ENCODE results near the gene PLAAT2. TPM values are rescaled to one million over a fixed set of nuclear protein-coding genes. Genes with fewer than 3 reads are reported as not detected.

Gene PLAAT2
- total and polyA plus RNA-seq, 8 donors, result 1.3 to 66.7 (median 7.6) TPM; not detected in 3

GRCh38 chr11:63567044-63567840 lies 4.1 kb upstream of the PLAAT2 start:
- Histone ChIP-seq H3K27ac (peak overlapping the region; percentile 76 to 92 (median 82)), H3K9me3 (no peaks in the 10 kb centered on the region), H3K27me3 (no peaks in the 10 kb centered on the region), H3K36me3 (no peaks in the 10 kb centered on the region), H3K4me1 (peaks cover 8 to 40% (median 27%) of the 10 kb centered on the region in 4 donors), H3K4me3 (no peak overlapping the region)
- TF ChIP-seq EP300 (IDR thresholded peaks at IDR 0.05), result no peak
- TF ChIP-seq POLR2AphosphoS5 (IDR thresholded peaks at IDR 0.05), result peak in 2 of 3 donors; percentile 52 to 80
- TF ChIP-seq CTCF (IDR thresholded peaks at IDR 0.05), result no peak
- TF ChIP-seq POLR2A (IDR thresholded peaks at IDR 0.05), result no peak
- WGBS, 5 donors, result 28 to 41% (median 36%) methylated on average over 5 of the region's 5 CpGs
- DNase-seq, result peak in 1 of 2 donors; percentile 91
- intact Hi-C loops (cut with DNase I; ENCODE audit: low total_unique reads), result no loop called here

- Histone ChIP-seq H3K27me3 (no peaks in the 10 kb centered on the region), H3K4me1 (peaks cover 8 to 54% (median 41%) of the 10 kb centered on the region in 4 donors), H3K36me3 (no peaks in the 10 kb centered on the region), H3K27ac (peak overlapping the region; percentile 76 to 92 (median 81)), H3K9me3 (no peaks in the 10 kb centered on the region), H3K4me3 (no peak overlapping the region)
- 35 to 48% (median 43%) methylated on average over 4 of the region's 4 CpGs for WGBS, 5 donors
- intact Hi-C loops (cut with DNase I; ENCODE audit: low total_unique reads), result no loop called here
- peak; percentile 73 to 87 for DNase-seq
- TF ChIP-seq POLR2AphosphoS5 (IDR thresholded peaks at IDR 0.05) (peak in 2 of 3 donors; percentile 65), CTCF (IDR thresholded peaks at IDR 0.05) (peak in 2 of 7 experiments; percentile 9 to 17), EP300 (IDR thresholded peaks at IDR 0.05) (no peak), POLR2A (IDR thresholded peaks at IDR 0.05) (no peak)
Measured at GRCh38 chr11:63564784-63565350, 1.7 kb upstream of the PLAAT2 start.

- no peak overlapping the region for H3K4me3 ChIP-seq
- 51 to 76% (median 67%) methylated on average over 7 of the region's 7 CpGs for WGBS, 5 donors
- intact Hi-C loops (cut with DNase I; ENCODE audit: low total_unique reads), result no loop called here
- no peaks in the 10 kb centered on the region for H3K27me3 ChIP-seq
- H3K4me1 ChIP-seq, result peaks cover 8 to 60% (median 44%) of the 10 kb centered on the region in 4 donors
- DNase-seq, result peak; percentile 46 to 48
- H3K9me3 ChIP-seq, result no peaks in the 10 kb centered on the region
- peak overlapping the region; percentile 76 to 92 (median 81) for H3K27ac ChIP-seq
- no peak for TF ChIP-seq POLR2A (IDR thresholded peaks at IDR 0.05)
- no peak for TF ChIP-seq CTCF (IDR thresholded peaks at IDR 0.05)
- no peaks in the 10 kb centered on the region for H3K36me3 ChIP-seq
Measured at GRCh38 chr11:63564056-63564774, 1.0 kb upstream of the PLAAT2 start.

GRCh38 chr11:63560506-63561180 lies 2.5 kb downstream of the PLAAT2 start:
- intact Hi-C loops (cut with DNase I; ENCODE audit: low total_unique reads), result no loop called here
- peak in 2 of 3 donors; percentile 50 to 68 for TF ChIP-seq POLR2AphosphoS5 (IDR thresholded peaks at IDR 0.05)
- TF ChIP-seq CTCF (IDR thresholded peaks at IDR 0.05), result no peak
- WGBS, 5 donors, result 47 to 69% (median 55%) methylated on average over 7 of the region's 7 CpGs
- Histone ChIP-seq H3K27ac (peak overlapping the region; percentile 7 to 69 (median 64)), H3K4me1 (peaks cover 16 to 41% (median 31%) of the 10 kb centered on the region in 4 donors), H3K4me3 (no peak overlapping the region), H3K36me3 (no peaks in the 10 kb centered on the region), H3K27me3 (no peaks in the 10 kb centered on the region), H3K9me3 (no peaks in the 10 kb centered on the region)
- DNase-seq, result peak; percentile 36 to 85

All from stomach (tissue), 9 donors.